ENCODE data around the gene RNU6-8. TPM values are rescaled to one million over a fixed set of nuclear protein-coding genes. Genes with fewer than 3 reads are reported as not detected.

RNU6-8 gene
- total RNA-seq, 1 donor from 2014 or later = not detected

- intact Hi-C loops (cut with micrococcal nuclease) = no loop called here
Observed at GRCh38 chr14:32166029-32166428, 37.0 kb downstream of the RNU6-8 start.

Other genes starting within 250 kb of the RNU6-8 start
- gene ARHGAP5, start 126.0 kb downstream of the RNU6-8 start, total RNA-seq = 31.2 and 32.5 TPM in 2 replicates
- not detected in 2 replicates for gene RNU6-7, start 1.2 kb downstream of the RNU6-8 start, total RNA-seq
- gene AKAP6, start 126.0 kb upstream of the RNU6-8 start, total RNA-seq = 0.45 and 1.4 TPM in 2 replicates

All from T-helper 2 cell treated with Interferon-gamma antibody and Interleukin-4, amounts not matched to agents 100 ng/mL and 5 ng/mL, for 36 hours (primary cell).